Mononuclear cell (primary cell): ENCODE results near the gene SORCS2. TPM values are rescaled to one million over a fixed set of nuclear protein-coding genes. Genes with fewer than 3 reads are reported as not detected.

Experiments used
- H3K27me3 ChIP-seq: 2 replicates; pipeline ENCODE4 v1.6.0; 2011; ENCODE audit warnings: low read length, control low read depth; ENCODE audit not compliant: insufficient read depth
- H3K4me1 ChIP-seq: 2 replicates; pipeline ENCODE4 v1.5.1; 2011; ENCODE audit warnings: mild to moderate bottlenecking, low read length, control low read depth; ENCODE audit not compliant: insufficient read depth
- H3K4me3 ChIP-seq: 2 replicates; pipeline ENCODE4 v1.5.1; 2011; ENCODE audit warnings: mild to moderate bottlenecking, low read length, moderate library complexity
- H3K9me3 ChIP-seq: 2 replicates; pipeline ENCODE4 v1.5.1; 2011; ENCODE audit warnings: low read depth, mild to moderate bottlenecking, control low read depth, low read length
- total RNA-seq: library from RNA; depleted of rRNA; stranded (reverse); fragments of >200 nt; gene quantifications from one replicate; pipeline ENCODE4 v1.2.3, GENCODE V29; 2012

SORCS2 gene
- total RNA-seq, 1 donor, result 0.10 TPM

DNA sequence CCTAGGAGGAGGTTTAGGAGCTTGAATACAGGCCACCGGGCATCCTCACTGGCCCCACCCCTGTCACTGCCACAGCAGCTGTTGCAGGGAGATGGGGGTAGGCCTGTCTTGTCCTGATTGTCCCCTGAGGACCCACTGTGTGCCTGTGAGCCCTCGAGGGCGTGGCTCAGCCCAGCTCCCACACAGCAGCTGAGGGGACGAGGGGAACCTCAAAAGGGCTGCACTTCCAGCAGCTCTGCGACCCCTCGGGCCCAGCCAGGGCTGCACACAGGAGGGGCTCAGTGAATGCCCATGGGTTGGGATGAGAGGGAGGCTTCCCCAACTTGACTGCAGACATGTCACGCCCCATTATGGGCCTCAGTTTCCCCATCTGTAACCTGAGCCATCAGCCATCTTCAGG is 521.4 kb downstream of the SORCS2 start:
- no peak overlapping the region for H3K4me3 ChIP-seq
- H3K9me3 ChIP-seq, result no peaks in the 10 kb centered on the region
- no peaks in the 10 kb centered on the region for H3K27me3 ChIP-seq
- H3K4me1 ChIP-seq, result no peaks in the 10 kb centered on the region

DNA sequence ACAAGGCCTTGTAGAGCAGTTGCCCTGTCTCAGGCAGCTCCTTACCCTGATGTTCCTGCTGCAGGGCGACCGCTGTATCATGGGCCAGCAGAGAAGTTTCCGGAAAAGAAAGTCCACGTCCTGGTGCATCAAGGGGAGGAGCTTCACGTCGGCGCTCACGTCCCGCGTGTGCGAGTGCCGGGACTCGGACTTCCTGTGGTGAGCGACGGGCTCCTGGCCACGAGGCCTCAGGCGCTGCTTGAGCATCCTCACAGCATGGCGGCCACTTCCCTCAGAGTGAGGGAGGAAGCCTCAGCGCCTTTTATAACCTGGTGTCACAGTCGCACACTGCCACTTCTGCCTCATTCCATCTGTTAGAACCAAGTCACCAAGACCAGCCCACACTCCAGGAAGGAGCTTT is 521.8 kb downstream of the SORCS2 start:
- no peak overlapping the region for H3K4me3 ChIP-seq
- no peaks in the 10 kb centered on the region for H3K9me3 ChIP-seq
- H3K4me1 ChIP-seq, result no peaks in the 10 kb centered on the region
- H3K27me3 ChIP-seq, result no peaks in the 10 kb centered on the region

DNA sequence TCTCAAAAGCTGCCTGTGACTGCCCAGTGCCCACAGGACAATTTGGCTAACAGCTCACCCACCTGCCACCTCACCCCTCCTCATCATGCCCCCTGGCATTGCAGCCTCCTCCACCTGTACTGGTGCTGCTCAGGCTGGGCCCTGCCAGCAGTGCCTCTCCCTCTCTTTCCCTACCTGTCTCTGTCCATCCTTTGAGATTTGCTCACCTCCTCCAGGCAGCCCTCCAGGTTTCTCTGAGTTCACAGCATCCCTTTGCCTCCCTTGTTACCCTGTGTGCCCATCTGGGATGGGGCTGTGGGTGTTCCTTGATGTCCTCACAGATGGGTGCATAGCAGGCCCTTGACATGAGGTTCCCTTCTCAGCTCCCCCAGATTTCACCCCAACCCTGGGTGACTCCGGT is 522.4 kb downstream of the SORCS2 start:
- Histone ChIP-seq H3K27me3 (no peaks in the 10 kb centered on the region), H3K9me3 (no peaks in the 10 kb centered on the region), H3K4me1 (no peaks in the 10 kb centered on the region), H3K4me3 (no peak overlapping the region)

DNA sequence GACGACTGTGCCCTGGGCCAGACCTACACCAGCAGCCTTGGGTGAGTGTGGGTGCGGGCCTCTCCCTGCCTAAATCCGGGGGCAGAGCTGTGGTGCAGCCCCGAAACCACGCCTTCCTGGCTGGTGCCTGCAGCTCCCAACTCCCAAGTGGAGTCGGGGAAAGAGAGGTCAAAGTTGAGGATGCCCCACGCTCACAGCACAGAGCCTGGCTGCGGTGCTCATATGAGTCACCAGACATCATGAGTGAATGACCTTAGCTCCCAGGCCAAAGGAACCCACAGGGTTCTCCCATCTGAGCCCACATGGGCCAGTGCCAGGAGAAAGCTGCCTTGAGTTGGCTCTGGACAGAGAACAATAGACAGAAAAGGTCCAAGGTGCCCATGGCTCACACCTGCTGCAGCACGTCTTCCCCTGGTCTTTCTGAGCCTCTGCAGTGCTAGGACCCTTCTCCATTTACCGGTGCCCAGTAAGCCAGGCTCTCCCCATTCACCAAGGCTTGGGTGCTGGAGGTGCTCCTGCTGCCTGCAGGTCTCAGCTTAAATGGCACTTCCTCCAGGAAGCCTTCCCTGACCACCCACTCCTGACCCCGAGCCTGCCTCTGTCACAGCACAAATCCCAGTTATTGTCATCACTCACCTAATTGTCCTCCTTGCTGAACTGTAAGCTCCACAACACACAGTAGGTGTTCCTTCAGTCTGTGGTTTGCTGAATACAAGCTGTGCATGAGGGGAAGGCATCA is 523.1 kb downstream of the SORCS2 start:
- Histone ChIP-seq H3K9me3 (no peaks in the 10 kb centered on the region), H3K4me1 (no peaks in the 10 kb centered on the region), H3K4me3 (no peak overlapping the region), H3K27me3 (no peaks in the 10 kb centered on the region)

DNA sequence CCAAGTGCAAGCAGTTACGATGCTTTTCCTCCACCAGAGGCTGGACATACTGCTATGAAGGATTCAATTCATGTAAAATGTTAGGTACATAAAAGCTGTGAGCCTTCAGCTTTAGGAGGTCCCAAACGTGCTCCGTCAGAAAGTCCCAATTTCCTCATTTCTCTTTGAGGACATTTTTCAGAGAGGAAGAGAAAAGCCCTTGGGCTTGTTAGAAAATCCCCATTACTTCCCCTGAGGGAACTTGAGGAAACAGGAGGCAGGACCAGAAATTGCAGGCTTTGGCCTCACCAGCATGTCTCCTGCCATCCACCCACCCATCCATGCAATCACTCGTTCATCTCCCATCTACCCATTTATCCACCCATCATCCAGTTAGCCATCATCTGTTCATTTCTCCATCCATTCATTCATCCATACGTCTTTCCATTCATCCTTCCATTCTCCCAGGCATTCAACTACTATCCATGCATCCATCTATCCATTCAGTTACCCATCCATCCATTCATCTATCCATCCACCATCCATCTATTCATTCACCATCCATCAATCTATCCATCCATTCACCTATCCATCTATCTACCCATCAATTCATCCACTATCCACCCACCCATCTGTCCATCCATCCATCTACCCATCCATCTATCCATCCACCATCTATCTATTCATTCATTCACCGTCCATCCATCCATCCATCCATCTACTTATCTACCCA is 523.8 kb downstream of the SORCS2 start:
- Histone ChIP-seq H3K9me3 (no peaks in the 10 kb centered on the region), H3K4me3 (no peak overlapping the region), H3K27me3 (no peaks in the 10 kb centered on the region), H3K4me1 (no peaks in the 10 kb centered on the region)

DNA sequence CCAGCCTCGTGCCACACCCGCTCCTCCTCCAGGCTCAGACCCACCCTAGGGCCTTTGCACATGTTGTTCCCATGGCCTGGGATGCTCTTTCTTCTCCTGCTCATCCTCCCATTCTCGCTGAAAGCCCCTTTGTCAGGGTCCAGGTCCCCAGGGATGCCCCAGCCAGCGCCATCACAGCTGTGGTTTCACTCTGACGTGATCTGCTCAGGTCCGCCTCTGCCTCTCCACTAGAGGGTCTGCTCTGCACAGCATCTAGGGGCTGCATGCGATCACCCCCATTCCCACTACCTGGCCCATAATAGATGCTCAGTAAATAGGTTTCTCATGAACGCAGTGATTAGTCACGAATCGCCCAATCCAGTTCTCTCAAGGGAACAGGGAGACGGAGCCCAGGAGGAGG is 524.8 kb downstream of the SORCS2 start:
- Histone ChIP-seq H3K27me3 (no peaks in the 10 kb centered on the region), H3K4me3 (no peak overlapping the region), H3K4me1 (no peaks in the 10 kb centered on the region), H3K9me3 (no peaks in the 10 kb centered on the region)

DNA sequence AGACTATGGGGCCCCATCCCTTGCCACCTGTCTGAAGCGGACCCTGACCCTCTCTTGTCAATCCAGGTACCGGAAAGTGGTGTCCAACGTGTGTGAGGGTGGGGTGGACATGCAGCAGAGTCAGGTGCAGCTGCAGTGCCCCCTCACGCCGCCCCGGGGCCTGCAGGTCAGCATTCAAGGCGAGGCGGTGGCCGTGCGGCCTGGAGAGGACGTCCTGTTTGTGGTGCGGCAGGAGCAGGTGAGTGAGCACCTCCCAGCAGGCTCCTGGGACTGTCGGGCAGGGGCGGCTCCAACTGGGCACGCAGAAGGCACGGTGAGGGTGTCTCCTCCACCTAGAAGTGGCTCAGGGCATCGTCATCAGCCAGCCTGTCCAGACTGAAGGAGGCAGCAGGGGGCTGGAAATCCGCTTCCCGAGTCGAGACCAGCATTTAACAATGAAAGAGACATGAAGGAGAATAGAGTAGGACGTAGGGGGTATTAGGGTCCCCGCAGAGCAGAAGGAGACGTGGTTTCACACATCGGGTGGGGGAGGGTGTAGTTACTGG is 525.7 kb downstream of the SORCS2 start:
- Histone ChIP-seq H3K4me1 (no peaks in the 10 kb centered on the region), H3K9me3 (no peaks in the 10 kb centered on the region), H3K27me3 (no peaks in the 10 kb centered on the region), H3K4me3 (no peak overlapping the region)

DNA sequence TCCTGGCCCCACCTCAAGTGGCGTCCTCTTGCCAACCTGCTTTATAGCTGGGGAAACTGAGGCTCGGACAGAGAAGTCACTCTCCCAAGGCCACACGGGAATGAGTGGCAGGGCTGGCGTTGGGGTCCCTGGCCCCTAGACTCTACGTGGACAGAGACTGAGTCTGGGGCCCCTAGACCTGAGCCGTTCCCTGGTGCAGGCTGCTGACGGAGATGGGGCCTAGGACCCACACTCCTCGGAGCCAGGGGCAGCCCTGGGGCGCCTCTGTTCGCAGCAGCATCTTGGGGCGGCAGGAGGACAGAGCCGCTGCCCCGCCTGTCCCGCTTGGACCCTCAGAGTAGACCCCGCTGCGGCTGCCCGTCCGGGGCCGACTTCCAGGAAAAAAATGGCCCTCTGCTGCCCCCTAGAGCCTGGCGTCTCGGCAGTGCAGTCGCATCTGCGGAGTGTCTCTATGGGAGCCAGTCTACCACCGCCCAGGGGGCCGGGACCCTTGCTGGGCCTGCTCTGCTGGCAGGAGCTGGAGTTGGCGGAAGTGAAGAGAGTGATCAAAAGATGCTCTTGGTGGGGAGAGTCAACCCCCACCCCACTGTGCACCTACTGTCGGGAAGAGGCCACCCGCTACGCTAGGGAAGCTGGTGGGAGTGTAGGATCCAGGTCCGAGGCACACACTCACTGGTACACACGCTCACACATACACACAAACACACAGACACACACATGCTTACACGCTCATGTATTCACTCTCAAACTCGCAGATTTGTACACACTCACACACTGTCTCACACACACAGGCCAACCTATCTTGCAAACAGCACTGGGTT is 527.2 kb downstream of the SORCS2 start:
- Histone ChIP-seq H3K4me3 (no peak overlapping the region), H3K9me3 (no peaks in the 10 kb centered on the region), H3K27me3 (no peaks in the 10 kb centered on the region), H3K4me1 (no peaks in the 10 kb centered on the region)

DNA sequence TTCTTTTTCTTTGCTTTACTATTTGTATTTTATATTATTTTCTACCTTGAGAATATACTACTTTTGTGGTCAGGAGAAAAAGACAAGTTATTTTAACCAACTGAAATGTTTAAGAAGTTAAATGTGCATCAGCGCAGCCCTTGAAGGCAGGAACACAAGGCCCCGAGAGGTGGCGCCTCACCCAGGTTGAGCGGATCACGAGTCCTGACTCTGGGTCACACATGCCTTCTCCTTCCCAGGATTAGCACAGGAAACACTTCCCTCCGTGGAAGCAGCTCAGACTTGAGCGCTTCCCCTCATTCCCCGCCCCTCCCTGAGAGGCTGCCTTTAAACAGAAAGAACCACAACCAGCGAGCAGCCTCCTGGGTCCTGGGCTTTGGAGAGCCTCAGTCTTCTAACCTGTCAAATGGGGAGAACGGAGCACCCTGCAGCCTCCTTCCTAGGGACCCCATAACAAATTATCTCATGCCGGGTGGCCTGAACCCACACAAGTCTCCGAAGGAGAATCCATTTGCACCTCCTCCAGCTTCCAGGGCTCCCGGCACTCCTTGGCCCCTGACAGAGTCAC is 529.7 kb downstream of the SORCS2 start:
- Histone ChIP-seq H3K9me3 (no peaks in the 10 kb centered on the region), H3K27me3 (no peaks in the 10 kb centered on the region), H3K4me3 (no peak overlapping the region)

DNA sequence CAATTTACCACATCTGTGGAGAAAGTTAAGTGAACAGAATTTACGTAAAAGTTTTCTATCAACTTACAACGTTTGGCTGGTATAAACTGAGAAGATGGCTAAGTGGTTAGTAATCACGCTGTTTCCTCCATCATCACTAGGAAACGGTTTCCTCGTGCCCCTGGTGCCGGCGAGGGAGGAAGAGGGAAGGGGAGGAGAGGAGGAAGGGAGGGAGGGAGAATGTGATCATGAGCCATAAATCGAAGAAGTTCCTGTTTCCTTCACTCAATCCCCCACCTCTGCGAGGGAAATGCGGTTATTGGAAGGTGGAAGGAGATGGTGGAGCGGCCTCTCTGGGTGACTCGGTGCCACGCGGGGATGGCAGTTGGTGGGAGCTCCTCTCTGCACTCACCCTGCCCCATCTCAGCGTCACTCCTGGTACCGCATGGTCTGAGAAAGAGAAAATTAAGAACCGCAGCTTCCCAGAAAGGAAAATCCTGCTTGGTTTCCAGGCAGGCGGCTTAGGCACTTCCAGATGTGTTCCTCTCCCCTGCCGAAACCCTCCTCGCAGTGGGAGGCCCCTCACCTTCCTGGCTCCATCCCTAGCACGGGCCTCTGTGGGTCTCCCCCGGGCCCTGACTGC is 530.5 kb downstream of the SORCS2 start:
- Histone ChIP-seq H3K4me1 (no peaks in the 10 kb centered on the region), H3K4me3 (no peak overlapping the region), H3K27me3 (no peaks in the 10 kb centered on the region), H3K9me3 (no peaks in the 10 kb centered on the region)

More for the DNA sequence above, 529.7 kb downstream of the SORCS2 start:
- no peaks in the 10 kb centered on the region for H3K4me1 ChIP-seq

DNA sequence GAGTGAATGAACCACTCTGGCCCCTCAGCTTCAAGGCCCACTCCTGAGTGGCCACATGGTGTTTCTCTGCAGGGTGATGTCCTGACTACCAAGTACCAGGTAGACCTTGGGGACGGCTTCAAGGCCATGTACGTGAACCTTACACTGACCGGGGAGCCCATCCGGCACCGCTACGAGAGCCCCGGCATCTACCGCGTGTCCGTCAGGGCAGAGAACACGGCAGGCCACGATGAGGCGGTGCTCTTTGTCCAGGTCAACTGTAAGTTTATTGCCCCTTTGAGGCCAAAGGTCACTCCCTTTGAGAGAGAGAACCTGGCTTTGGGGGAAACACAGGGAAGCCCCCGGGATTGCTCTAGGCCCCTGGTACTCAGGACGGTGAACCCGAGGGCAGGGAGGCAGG is 531.3 kb downstream of the SORCS2 start:
- Histone ChIP-seq H3K9me3 (no peaks in the 10 kb centered on the region), H3K4me1 (no peaks in the 10 kb centered on the region), H3K4me3 (no peak overlapping the region), H3K27me3 (no peaks in the 10 kb centered on the region)

DNA sequence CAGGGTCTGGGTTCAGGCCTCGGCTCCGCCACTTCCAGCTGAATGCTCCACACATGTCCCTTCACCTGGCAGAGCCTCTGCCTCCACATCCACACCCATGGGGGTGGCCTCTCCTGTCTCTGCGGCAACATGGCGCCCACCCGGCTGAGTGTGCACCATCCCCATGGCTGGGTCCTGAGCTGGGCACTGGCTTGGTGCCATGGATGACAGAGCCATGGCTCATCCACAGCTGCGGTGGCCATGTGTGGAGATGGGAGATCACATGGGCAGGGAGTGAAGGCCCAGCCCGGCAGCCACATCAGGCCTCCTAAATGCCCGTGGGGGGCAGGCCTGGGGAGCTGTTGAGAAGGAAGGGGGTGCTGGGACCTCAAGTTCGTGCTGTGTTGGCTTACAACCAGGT is 533.6 kb downstream of the SORCS2 start:
- Histone ChIP-seq H3K4me3 (no peak overlapping the region), H3K27me3 (no peaks in the 10 kb centered on the region), H3K9me3 (no peaks in the 10 kb centered on the region), H3K4me1 (no peaks in the 10 kb centered on the region)

DNA sequence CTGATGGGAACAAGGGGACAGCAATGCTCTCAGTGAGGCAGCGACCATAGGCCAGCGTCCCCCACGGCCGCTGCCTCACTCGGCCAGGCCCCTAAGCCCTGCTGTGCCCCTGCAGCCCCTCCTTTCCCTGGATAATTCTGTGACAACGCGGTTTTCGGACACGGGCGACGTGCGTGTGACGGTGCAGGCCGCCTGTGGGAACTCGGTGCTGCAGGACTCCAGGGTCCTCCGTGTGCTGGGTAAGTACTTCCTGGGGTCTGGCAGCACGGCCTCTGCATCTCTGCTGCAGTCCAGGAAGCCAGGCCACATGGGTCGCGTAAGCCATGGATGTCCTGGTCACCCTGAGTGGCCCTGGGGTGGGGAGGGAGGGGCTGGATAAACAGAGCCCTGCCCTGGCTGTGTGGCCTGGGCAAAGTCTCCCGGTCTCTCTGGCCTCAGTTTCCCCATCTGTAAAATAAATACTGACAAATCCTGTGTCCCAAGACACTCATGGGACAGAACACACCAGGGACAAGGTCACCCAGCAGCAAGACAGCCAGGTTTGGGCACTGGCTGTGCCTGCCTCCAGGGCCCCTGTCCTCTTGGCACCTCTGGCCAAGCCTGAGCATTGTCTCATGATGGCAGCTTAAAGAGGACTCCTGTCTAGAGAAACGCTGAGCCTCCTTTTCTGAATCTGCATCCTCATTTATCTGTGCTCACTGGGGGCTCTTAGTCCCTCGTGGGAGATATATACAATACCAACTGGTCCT is 534.5 kb downstream of the SORCS2 start:
- H3K4me1 ChIP-seq, result no peaks in the 10 kb centered on the region
- H3K9me3 ChIP-seq, result no peaks in the 10 kb centered on the region
- H3K27me3 ChIP-seq, result no peaks in the 10 kb centered on the region
- no peak overlapping the region for H3K4me3 ChIP-seq

DNA sequence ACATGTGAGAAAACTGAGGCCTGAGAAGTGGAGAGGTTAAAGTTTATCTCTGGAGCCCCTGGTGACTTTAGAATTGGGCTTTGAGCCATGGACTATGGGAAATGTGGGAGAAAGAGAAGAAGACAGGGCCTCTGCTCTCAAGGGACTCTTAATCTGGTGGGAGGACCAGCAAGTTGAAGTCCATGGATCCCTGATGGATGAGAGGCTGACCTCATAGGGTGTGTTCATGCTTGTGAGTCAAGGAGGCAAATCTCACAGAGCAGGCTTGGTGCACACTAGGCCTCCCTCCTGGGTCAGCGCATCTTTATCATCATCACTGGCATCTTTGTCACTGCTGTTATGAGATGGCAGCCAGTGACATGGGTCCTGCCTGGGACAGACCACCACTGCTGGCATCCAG is 535.4 kb downstream of the SORCS2 start:
- Histone ChIP-seq H3K27me3 (no peaks in the 10 kb centered on the region), H3K4me3 (no peak overlapping the region), H3K9me3 (no peaks in the 10 kb centered on the region), H3K4me1 (no peaks in the 10 kb centered on the region)
